ENCODE measurements around the gene COL24A1.

- TF ChIP-seq CTCF (IDR thresholded peaks at IDR 0.05) (no peak), POLR2AphosphoS5 (IDR thresholded peaks at IDR 0.05; ENCODE audit: low read depth, low read length) (no peak)
Observed at GRCh38 chr1:85952460-85952859, 204.1 kb downstream of the COL24A1 start.

All from Panc1 (cell line).